Natural killer cell (primary cell): ENCODE data around the gene MTHFD2L. TPM values are rescaled to one million over a fixed set of nuclear protein-coding genes. Genes with fewer than 3 reads are reported as not detected.

Experiments
- ATAC-seq, 3 donors: fragments of 150-1000 bp in 2 of 3; fragments of 200-7000 bp in 1 of 3; cut with Tn5 transposase; 1 replicate in 1 of 3; 2 replicates in 2 of 3; pipeline ENCODE4 v1.10.0; 2021; ENCODE audit warnings: mild to moderate bottlenecking in 2 of 3, moderate library complexity in 2 of 3
- DNase-seq, 2 donors: peaks; one replicate each; pipeline versions ENCODE4 v3.0.0 to v3.0.0-alpha.2; 2013 to 2021; ENCODE audit warnings: mixed read lengths in 1 of 2
- H3K27ac ChIP-seq: one replicate; pipeline ENCODE4 v1.5.1; 2013; ENCODE audit warnings: mild to moderate bottlenecking, low read length
- H3K27me3 ChIP-seq: one replicate; pipeline ENCODE4 v1.6.1; 2013; ENCODE audit warnings: low read length; ENCODE audit not compliant: control insufficient read depth, insufficient read depth
- H3K36me3 ChIP-seq: one replicate; pipeline ENCODE4 v1.6.1; 2013; ENCODE audit warnings: low read length; ENCODE audit not compliant: control insufficient read depth, insufficient read depth
- H3K4me1 ChIP-seq: one replicate; pipeline ENCODE4 v1.6.1; 2013; ENCODE audit warnings: low read length; ENCODE audit not compliant: control insufficient read depth, insufficient read depth
- H3K4me3 ChIP-seq: one replicate; pipeline ENCODE4 v1.5.1; 2013; ENCODE audit warnings: low read length
- H3K9me3 ChIP-seq: one replicate; pipeline ENCODE4 v1.6.1; 2013; ENCODE audit warnings: low read length; ENCODE audit not compliant: control insufficient read depth, insufficient read depth
- H3K27ac Mint-ChIP-seq, 2 donors: one replicate each; pipeline ENCODE4 v1.8.0; 2022; ENCODE audit warnings: mild to moderate bottlenecking in 2 of 2, mixed read lengths in 2 of 2, moderate library complexity in 1 of 2
- H3K27me3 Mint-ChIP-seq, 2 donors: one replicate each; pipeline ENCODE4 v1.8.0; 2022; ENCODE audit warnings: low read depth in 2 of 2, mixed read lengths in 2 of 2
- H3K36me3 Mint-ChIP-seq: one replicate; pipeline ENCODE4 v1.8.0; 2022; ENCODE audit warnings: mixed read lengths
- H3K4me1 Mint-ChIP-seq, 2 donors: one replicate each; pipeline ENCODE4 v1.8.0; 2022; ENCODE audit warnings: mixed read lengths in 2 of 2
- H3K4me3 Mint-ChIP-seq: one replicate; pipeline ENCODE4 v1.8.0; 2022; ENCODE audit warnings: mild to moderate bottlenecking, moderate library complexity, mixed read lengths
- H3K9me3 Mint-ChIP-seq, 2 donors: one replicate each; pipeline ENCODE4 v1.8.0; 2022; ENCODE audit warnings: mixed read lengths in 2 of 2
- CTCF ChIP-seq: fragments of 200-600 bp; IDR thresholded peaks from one replicate; pipeline ENCODE4 v1.8.0; 2022; ENCODE audit warnings: antibody characterized with exemption
- WGBS: methylation state at CpG from one replicate; pipeline ENCODE4 v1.1.7; 2013; ENCODE audit warnings: missing lambda C conversion rate; ENCODE audit not compliant: insufficient coverage; 5-methylcytosine and 5-hydroxymethylcytosine counted together
- intact Hi-C: fragments of 100-400 bp; cut with micrococcal nuclease; formaldehyde crosslinking; loops from one replicate; pipeline ENCODE4 v1.14.2; 2022
- total RNA-seq, 4 donors: library from RNA; stranded (reverse); fragments of 120-200 nt in 1 of 4; gene quantifications; one replicate each; pipeline versions ENCODE4 v1.2.3 to v1.2.4, GENCODE V29; 2013 to 2022

MTHFD2L gene
- total RNA-seq, 3 donors from 2014 or later (not counting 1 experiment from before 2014, with no cell fraction given): 9.5 to 11.7 (median 10.4) TPM

DNA sequence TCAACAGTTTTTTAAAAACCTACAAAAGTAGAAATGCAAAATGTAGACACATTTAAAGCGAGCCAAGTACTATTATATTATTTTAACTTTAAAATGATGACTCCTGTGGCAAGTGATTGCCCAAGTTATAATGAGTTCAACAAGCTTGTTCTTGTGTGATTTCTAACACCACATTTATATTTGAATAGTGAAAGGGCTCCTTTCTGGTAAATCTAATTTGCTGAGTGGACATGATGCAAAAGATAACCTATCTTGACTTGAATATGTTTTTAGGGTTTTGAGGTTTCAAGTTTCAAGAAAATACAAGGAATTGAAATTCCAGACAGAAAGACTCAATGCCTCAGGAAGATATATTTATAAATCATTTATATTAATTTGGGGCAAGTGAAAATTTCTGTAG, 149.3 kb downstream of the MTHFD2L start:
- H3K27me3 Mint-ChIP-seq: peaks cover 0 to 7% of the 10 kb centered on the region in 2 donors
- no peak overlapping the region for H3K4me3 ChIP-seq
- H3K36me3 ChIP-seq: no peaks in the 10 kb centered on the region
- no peaks in the 10 kb centered on the region for H3K9me3 ChIP-seq
- no peak for TF ChIP-seq CTCF
- H3K4me1 ChIP-seq: no peaks in the 10 kb centered on the region
- no peaks in the 10 kb centered on the region for H3K36me3 Mint-ChIP-seq
- peaks cover 0 to 4% of the 10 kb centered on the region in 2 donors for H3K4me1 Mint-ChIP-seq
- DNase-seq (no peak), ATAC-seq (no peak)
- H3K27ac ChIP-seq: no peak overlapping the region
- H3K4me3 Mint-ChIP-seq: no peak overlapping the region
- no peak overlapping the region for H3K27ac Mint-ChIP-seq
- intact Hi-C loops: no loop called here
- H3K27me3 ChIP-seq: no peaks in the 10 kb centered on the region
- no peaks in the 10 kb centered on the region for H3K9me3 Mint-ChIP-seq
- no CpG with 5 or more reads among the region's 1 CpG for WGBS

- no peaks in the 10 kb centered on the region for H3K36me3 ChIP-seq
- intact Hi-C loops: no loop called here
- no peak within 1 kb of the TSS for H3K27ac ChIP-seq
- no peaks in the 10 kb centered on the region for H3K9me3 ChIP-seq
- Mint-ChIP-seq H3K36me3 (no peaks in the 10 kb centered on the region), H3K4me3 (no peak within 1 kb of the TSS), H3K27ac (no peak within 1 kb of the TSS), H3K27me3 (peaks cover 0 to 7% of the 10 kb centered on the region in 2 donors), H3K9me3 (no peaks in the 10 kb centered on the region), H3K4me1 (peaks cover 0 to 4% of the 10 kb centered on the region in 2 donors)
- no peaks in the 10 kb centered on the region for H3K4me1 ChIP-seq
- no peak for TF ChIP-seq CTCF
- no peak within 1 kb of the TSS for H3K4me3 ChIP-seq
- peak in 1 of 2 donors; percentile 46 for DNase-seq
- no peaks in the 10 kb centered on the region for H3K27me3 ChIP-seq
- 72% methylated on average over 2 of the region's 5 CpGs for WGBS
- no peak for ATAC-seq
These were observed 150.3 kb downstream of the MTHFD2L start, which contains the start of gene EPGN for GRCh38 chr4:74308215-74308614. Gene EPGN, plus strand, starts transcription at chr4:74308470. Its CDS starts 64 bp downstream, at chr4:74308534.

- Histone ChIP-seq H3K27ac (no peak overlapping the region), H3K27me3 (no peaks in the 10 kb centered on the region), H3K9me3 (no peaks in the 10 kb centered on the region), H3K4me3 (no peak overlapping the region), H3K36me3 (no peaks in the 10 kb centered on the region), H3K4me1 (no peaks in the 10 kb centered on the region)
- H3K4me3 Mint-ChIP-seq: no peak overlapping the region
- H3K27me3 Mint-ChIP-seq: peaks cover 0 to 7% of the 10 kb centered on the region in 2 donors
- TF ChIP-seq CTCF: no peak
- ATAC-seq (no peak), DNase-seq (no peak)
- H3K9me3 Mint-ChIP-seq: no peaks in the 10 kb centered on the region
- intact Hi-C loops: no loop called here
- H3K36me3 Mint-ChIP-seq: no peaks in the 10 kb centered on the region
- peaks cover 0 to 4% of the 10 kb centered on the region in 2 donors for H3K4me1 Mint-ChIP-seq
- no peak overlapping the region for H3K27ac Mint-ChIP-seq
These were observed 151.3 kb downstream of the MTHFD2L start for GRCh38 chr4:74309223-74309622.

DNA sequence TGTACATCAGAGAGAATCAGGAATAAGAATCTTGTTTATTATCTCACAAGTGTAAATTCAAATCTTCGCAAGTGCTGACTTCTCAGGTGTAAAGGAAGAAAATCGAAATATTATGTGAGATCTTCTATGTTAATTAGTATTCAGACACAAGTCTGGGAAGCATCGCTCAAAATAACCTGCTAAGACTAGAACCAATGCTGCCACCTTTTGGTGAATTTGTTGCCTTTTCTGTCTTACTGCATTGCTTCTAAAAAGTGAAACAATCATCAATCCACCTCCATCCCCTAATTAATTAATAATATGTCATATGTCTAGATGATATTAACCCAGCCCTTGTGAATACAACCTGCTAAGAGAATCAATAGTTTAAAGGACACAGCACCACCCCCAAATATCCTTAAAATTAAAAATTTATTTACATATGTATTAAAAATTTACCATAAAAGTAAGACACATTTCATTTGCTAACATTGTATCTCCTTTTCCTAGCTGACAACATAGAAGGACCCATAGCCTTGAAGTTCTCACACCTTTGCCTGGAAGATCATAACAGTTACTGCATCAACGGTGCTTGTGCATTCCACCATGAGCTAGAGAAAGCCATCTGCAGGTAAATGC, 153.9 kb downstream of the MTHFD2L start:
- Histone ChIP-seq H3K4me1 (no peaks in the 10 kb centered on the region), H3K36me3 (no peaks in the 10 kb centered on the region), H3K9me3 (no peaks in the 10 kb centered on the region), H3K27ac (no peak overlapping the region), H3K27me3 (no peaks in the 10 kb centered on the region), H3K4me3 (no peak overlapping the region)
- peak in 1 of 2 donors; percentile 67 for DNase-seq
- no peak for ATAC-seq
- Mint-ChIP-seq H3K36me3 (no peaks in the 10 kb centered on the region), H3K4me3 (no peak overlapping the region), H3K27me3 (peaks cover 0 to 7% of the 10 kb centered on the region in 2 donors), H3K4me1 (peaks cover 0 to 4% of the 10 kb centered on the region in 2 donors), H3K9me3 (no peaks in the 10 kb centered on the region), H3K27ac (no peak overlapping the region)
- intact Hi-C loops: loop anchor here (5.0 kb wide), 1 partner anchor 125 kb away; no protein-coding TSS in a partner anchor
- TF ChIP-seq CTCF: peak; percentile 32
- 45% methylated on average over 4 of the region's 4 CpGs for WGBS
